HepG2 (cell line): ENCODE measurements around the gene CDK13. TPM values are rescaled to one million over a fixed set of nuclear protein-coding genes. Genes with fewer than 3 reads are reported as not detected.

Experiments used
- ATAC-seq: fragments of 200-7000 bp; cut with Tn5 transposase; 3 replicates; pipeline ENCODE4 v1.9.1; 2020; ENCODE audit warnings: mild to moderate bottlenecking, moderate library complexity
- BruUV-seq: library from RNA; stranded (reverse); fragments of 400-500 nt; replicated peaks from 2 replicates; lab custom pipeline; 2021; lab: Mats Ljungman, UMichigan
- CTCF ChIA-PET: fragments of 300-600 bp; formaldehyde crosslinking; extraction: SDS; loops from one replicate; lab custom pipeline; 2021; ENCODE audit warnings: low total read pairs, inconsistent platforms, low intra/inter-chr PET ratio; lab: Yijun Ruan, JAX
- POLR2A ChIA-PET: fragments of 350-600 bp; sonication (Branson Sonifier 250); formaldehyde crosslinking; loops from one replicate; lab custom pipeline; 2020; ENCODE audit warnings: antibody characterized with exemption, inconsistent platforms; lab: Yijun Ruan, JAX
- DNase-seq: peaks from one replicate; pipeline ENCODE4 v3.0.0-alpha.2; 2015; ENCODE audit warnings: low spot score
- FAIRE-seq: peaks from 3 replicates; lab custom pipeline; 2011; peaks lifted over from hg19 to GRCh38; lab: Jason Lieb, UNC
- H2AFZ ChIP-seq: one replicate; pipeline ENCODE4 v1.6.1; 2011; ENCODE audit warnings: low read length, inconsistent platforms
- H3K27ac ChIP-seq: fragments of 300-600 bp; 3 replicates; pipeline ENCODE4 v1.8.0; 2011; ENCODE audit warnings: mixed run types, mild to moderate bottlenecking, mixed read lengths, low read length, inconsistent platforms; ENCODE audit not compliant: insufficient read depth; ENCODE audit errors: extremely low read length
- H3K27me3 ChIP-seq, 2 experiments: fragments of 200-600 bp in 1 of 2; 2 replicates in 1 of 2; 3 replicates in 1 of 2; pipeline versions ENCODE4 v1.6.0 to v1.8.0; 2011; ENCODE audit warnings: low read length in 2 of 2, mild to moderate bottlenecking in 2 of 2, moderate library complexity in 2 of 2, inconsistent platforms in 1 of 2; ENCODE audit not compliant: insufficient read depth in 2 of 2, control insufficient read depth in 1 of 2
- H3K36me3 ChIP-seq, 2 experiments: fragments of 200-600 bp in 1 of 2; replicated peaks in 1 of 2; 2 replicates in 1 of 2; 3 replicates in 1 of 2; pipeline versions ENCODE4 v1.5.1 to v1.8.0; 2011; ENCODE audit warnings: low read length in 2 of 2, inconsistent platforms in 1 of 2; ENCODE audit not compliant: insufficient read depth in 2 of 2, control insufficient read depth in 1 of 2
- H3K4me1 ChIP-seq: 2 replicates; pipeline ENCODE4 v1.5.1; 2012; ENCODE audit warnings: low read length, inconsistent platforms; ENCODE audit not compliant: insufficient read depth
- H3K4me2 ChIP-seq: 2 replicates; pipeline ENCODE4 v1.6.0; 2011; ENCODE audit warnings: low read depth, low read length, inconsistent platforms
- H3K4me3 ChIP-seq, 3 experiments: fragments of 200-600 bp in 1 of 3; sonication (generic), shearing (Covaris generic) in 1 of 3; replicated peaks in 1 of 3; 2 replicates each; pipeline ENCODE4 v1.5.1; 2011 to 2016; ENCODE audit warnings: low read length in 3 of 3, inconsistent platforms in 2 of 3, low read depth in 2 of 3, mild to moderate bottlenecking in 2 of 3, control low read depth in 1 of 3, mixed read lengths in 1 of 3; ENCODE audit not compliant: insufficient read depth in 1 of 3
- H3K79me2 ChIP-seq: one replicate; pipeline ENCODE4 v1.6.1; 2011; ENCODE audit warnings: low read length, inconsistent platforms; ENCODE audit not compliant: insufficient read depth
- H3K9ac ChIP-seq: 2 replicates; pipeline ENCODE4 v1.6.0; 2011; ENCODE audit warnings: mild to moderate bottlenecking, low read depth, low read length, inconsistent platforms; ENCODE audit not compliant: insufficient read depth
- H3K9me3 ChIP-seq: 2 replicates; pipeline ENCODE4 v1.5.1; 2012; ENCODE audit warnings: mild to moderate bottlenecking, low read length
- H4K20me1 ChIP-seq: 2 replicates; pipeline ENCODE4 v1.6.0; 2011; ENCODE audit warnings: inconsistent platforms, mild to moderate bottlenecking, low read length, moderate library complexity; ENCODE audit not compliant: insufficient read depth
- ATF1 ChIP-seq: IDR thresholded peaks from 2 replicates; pipeline ENCODE4 v1.6.1; 2016; ENCODE audit warnings: mild to moderate bottlenecking, control low read depth
- CEBPB ChIP-seq: IDR thresholded peaks from 2 replicates; pipeline ENCODE4 v1.6.1; 2011; ENCODE audit warnings: low read depth, low read length, improper control_type of control experiment, borderline replicate concordance
- DDIT3 ChIP-seq: sonication (generic); formaldehyde crosslinking; IDR thresholded peaks from 2 replicates; pipeline ENCODE4 v1.4.0; 2020; ENCODE audit warnings: mild to moderate bottlenecking, missing genetic modification reagents
- ETV6 ChIP-seq: sonication (generic); formaldehyde crosslinking; conservative IDR thresholded peaks from 2 replicates; pipeline ENCODE4 v1.4.0; 2020; ENCODE audit warnings: missing genetic modification reagents
- GATAD2A ChIP-seq: IDR thresholded peaks from 2 replicates; pipeline ENCODE4 v1.6.1; 2016
- HOXA5 ChIP-seq: sonication (generic); formaldehyde crosslinking; IDR thresholded peaks from 2 replicates; pipeline ENCODE4 v1.4.0; 2020; ENCODE audit warnings: missing genetic modification reagents
- NFE2L1 ChIP-seq: sonication (generic); formaldehyde crosslinking; IDR thresholded peaks from 2 replicates; pipeline ENCODE4 v1.4.0; 2020; ENCODE audit warnings: missing genetic modification reagents, mild to moderate bottlenecking, borderline replicate concordance
- NFKB2 ChIP-seq: sonication (generic); formaldehyde crosslinking; IDR thresholded peaks from 2 replicates; pipeline ENCODE4 v1.4.0; 2020; ENCODE audit warnings: missing genetic modification reagents, borderline replicate concordance
- NR2F6 ChIP-seq, 2 experiments: IDR thresholded peaks; 2 replicates each; pipeline ENCODE4 v1.6.1; 2016; ENCODE audit warnings: antibody characterized with exemption in 1 of 2, mild to moderate bottlenecking in 1 of 2
- PCBP1 ChIP-seq: fragments of 200-400 bp; formaldehyde crosslinking; IDR thresholded peaks from 2 replicates; pipeline ENCODE4 v1.6.1; 2017; ENCODE audit warnings: mild to moderate bottlenecking, low read depth, low read length, borderline replicate concordance
- ZC3H13 ChIP-seq: sonication (generic); formaldehyde crosslinking; IDR thresholded peaks from 2 replicates; pipeline ENCODE4 v1.8.1; 2023; ENCODE audit warnings: mild to moderate bottlenecking, missing genetic modification reagents, moderate library complexity
- ZC3H4 ChIP-seq: sonication (generic); formaldehyde crosslinking; IDR thresholded peaks from 2 replicates; pipeline ENCODE4 v1.4.0; 2020; ENCODE audit warnings: missing genetic modification reagents, borderline replicate concordance
- ZFAT ChIP-seq: sonication (generic); formaldehyde crosslinking; conservative IDR thresholded peaks from 2 replicates; pipeline ENCODE4 v1.8.1; 2023; ENCODE audit warnings: missing genetic modification reagents, inconsistent platforms
- ZFP41 ChIP-seq: sonication (generic); formaldehyde crosslinking; IDR thresholded peaks from 2 replicates; pipeline ENCODE4 v1.4.0; 2020; ENCODE audit warnings: mild to moderate bottlenecking, missing genetic modification reagents, borderline replicate concordance
- ZNF225 ChIP-seq: sonication (generic); formaldehyde crosslinking; IDR thresholded peaks from 2 replicates; pipeline ENCODE4 v1.4.0; 2020; ENCODE audit warnings: mild to moderate bottlenecking, missing genetic modification reagents
- ZNF33A ChIP-seq: sonication (generic); formaldehyde crosslinking; IDR thresholded peaks from 2 replicates; pipeline ENCODE4 v1.5.1; 2020; ENCODE audit warnings: missing genetic modification reagents, mild to moderate bottlenecking, moderate library complexity, borderline replicate concordance
- ZNF550 ChIP-seq: sonication (generic); formaldehyde crosslinking; IDR thresholded peaks from 2 replicates; pipeline ENCODE4 v1.4.0; 2020; ENCODE audit warnings: mild to moderate bottlenecking, missing genetic modification reagents, borderline replicate concordance
- ZNF615 ChIP-seq: sonication (generic); formaldehyde crosslinking; IDR thresholded peaks from 2 replicates; pipeline ENCODE4 v1.5.0; 2020; ENCODE audit warnings: mild to moderate bottlenecking, missing genetic modification reagents, borderline replicate concordance
- WGBS: methylation state at CpG from one replicate; pipeline ENCODE4 v1.1.6; 2017; ENCODE audit warnings: low lambda C conversion rate; 5-methylcytosine and 5-hydroxymethylcytosine counted together
- in situ Hi-C: cut with HindIII; loops from 2 replicates; pipeline ENCODE4 v1.10.0; 2017; ENCODE audit warnings: low pct_unique_long_range_greater_than_20kb; ENCODE audit not compliant: extremely low pct_ligation_motif_present
- intact Hi-C: fragments of 100-400 bp; cut with micrococcal nuclease; formaldehyde crosslinking; loops from one replicate; pipeline ENCODE4 v1.10.0; 2022; ENCODE audit not compliant: unreplicated experiment
- polyA plus RNA-seq, 8 experiments: library from polyadenylated mRNA; depleted of rRNA in 3 of 8; stranded (reverse) in 7 of 8; unstranded in 1 of 8; fragments of >200 nt; fragmentation: Illumina TruSeq in 4 of 8; extraction: Trizol in 4 of 8; gene quantifications; 2 replicates each; pipeline versions ENCODE4 v1.2.1 to v1.2.3, GENCODE V29; 2011 to 2016; ENCODE audit warnings: low read depth in 4 of 8, missing spikeins in 1 of 8, mixed read lengths in 1 of 8; ENCODE audit not compliant: insufficient read depth in 1 of 8
- total RNA-seq, 5 experiments: library from RNA; depleted of rRNA; stranded (reverse); fragments of >200 nt; fragmentation: Illumina TruSeq; extraction: Trizol; gene quantifications; 2 replicates each; pipeline ENCODE4 v1.2.3, GENCODE V29; 2016; ENCODE audit warnings: low read depth in 1 of 5
- TF ChIP-seq, protein P1 (sequence below): sonication (generic); formaldehyde crosslinking; IDR thresholded peaks from 2 replicates; pipeline ENCODE4 v1.9.0; 2021; ENCODE audit warnings: missing genetic modification reagents, mild to moderate bottlenecking, borderline replicate concordance
- TF ChIP-seq, protein P2 (sequence below): conservative IDR thresholded peaks from 2 replicates; pipeline ENCODE4 v1.6.1; 2018; ENCODE audit warnings: missing genetic modification reagents
- TF ChIP-seq, protein P3 (sequence below): sonication (generic); formaldehyde crosslinking; IDR thresholded peaks from 2 replicates; pipeline ENCODE4 v1.4.0; 2020; ENCODE audit warnings: mild to moderate bottlenecking, low read depth, missing genetic modification reagents

The CDK13 gene
- total and polyA plus RNA-seq, 2 of the 13 experiments (the other 11 are each of a cell fraction or from before 2014, with no cell fraction given): 21.0 to 40.9 TPM

DNA sequence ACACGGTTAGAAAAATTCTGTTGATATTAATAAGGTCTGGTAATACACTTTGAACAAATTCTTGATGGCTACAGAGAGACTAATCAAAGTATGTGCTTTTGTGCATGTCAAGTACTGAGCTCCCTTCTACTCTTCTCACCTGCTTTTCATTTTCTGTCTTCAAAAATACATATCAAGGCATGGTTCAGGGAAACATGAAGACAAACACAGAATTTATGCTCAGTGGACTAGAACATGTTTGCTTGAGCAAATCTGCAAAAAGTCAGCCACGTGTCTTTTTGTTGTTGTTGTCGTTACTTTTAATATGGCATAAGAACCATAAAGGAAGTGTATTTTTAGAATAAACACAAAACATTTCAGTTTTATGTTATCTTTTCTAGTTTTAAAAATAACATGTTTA lies 21.9 kb downstream of the CDK13 start (continued):
- TF ChIP-seq ZC3H4 (CRISPR knock-in tag): no peak
- TF ChIP-seq CEBPB: no peak
- no peak for TF ChIP-seq ZC3H13 (CRISPR knock-in tag)

DNA sequence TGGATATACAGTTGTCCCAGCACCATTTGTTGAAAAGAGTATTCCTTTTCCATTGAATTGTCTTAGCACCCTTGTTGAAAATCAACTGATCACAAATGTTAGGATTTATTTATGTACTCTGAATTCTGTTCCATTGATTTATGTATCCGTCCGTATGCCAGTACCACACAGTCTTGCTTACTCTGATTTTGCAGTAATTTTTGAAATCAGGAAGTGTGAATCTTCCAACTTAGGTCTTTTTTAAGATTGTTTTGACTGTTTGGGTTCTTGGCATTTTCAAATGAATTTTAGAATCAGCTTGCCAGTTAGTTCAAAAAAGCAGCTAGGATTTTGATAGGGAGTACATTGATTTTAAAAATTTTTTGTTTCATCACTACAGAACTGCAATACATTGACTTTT lies 23.7 kb downstream of the CDK13 start:
- Histone ChIP-seq H3K36me3 (no peaks in the 10 kb centered on the region), H3K4me2 (no peak overlapping the region), H3K27ac (no peak overlapping the region), H4K20me1 (peaks cover 3% of the 10 kb centered on the region), H3K79me2 (peaks cover 93% of the 10 kb centered on the region), H3K4me3 (no peak overlapping the region), H3K9ac (no peak overlapping the region), H3K9me3 (no peaks in the 10 kb centered on the region), H2AFZ (no peak overlapping the region), H3K4me1 (no peaks in the 10 kb centered on the region), H3K27me3 (no peaks in the 10 kb centered on the region)
- FAIRE-seq: no peak
- no peak for ATAC-seq
- WGBS: 100% methylated on average over 2 of the region's 2 CpGs
- intact Hi-C loops (no loop called here), in situ Hi-C loops (no loop called here)
- ChIA-PET CTCF (no interaction called here), POLR2A (no interaction called here)
- TF ChIP-seq NFKB2 (no peak), ZNF615 (CRISPR knock-in tag) (no peak), ATF1 (no peak), DDIT3 (no peak), PCBP1 (no peak), ZNF225 (CRISPR knock-in tag) (no peak), NFE2L1 (no peak), ETV6 (CRISPR knock-in tag) (no peak), ZNF550 (CRISPR knock-in tag) (no peak), ZNF33A (CRISPR knock-in tag) (no peak), GATAD2A (CRISPR knock-in tag) (no peak), ZFAT (CRISPR knock-in tag) (no peak), HOXA5 (no peak), ZFP41 (CRISPR knock-in tag) (no peak), NR2F6 (IDR thresholded peaks at IDR 0.05) (no peak), NR2F6 (CRISPR knock-in tag; IDR thresholded peaks at IDR 0.05) (no peak)
- TF ChIP-seq, protein P1, sequence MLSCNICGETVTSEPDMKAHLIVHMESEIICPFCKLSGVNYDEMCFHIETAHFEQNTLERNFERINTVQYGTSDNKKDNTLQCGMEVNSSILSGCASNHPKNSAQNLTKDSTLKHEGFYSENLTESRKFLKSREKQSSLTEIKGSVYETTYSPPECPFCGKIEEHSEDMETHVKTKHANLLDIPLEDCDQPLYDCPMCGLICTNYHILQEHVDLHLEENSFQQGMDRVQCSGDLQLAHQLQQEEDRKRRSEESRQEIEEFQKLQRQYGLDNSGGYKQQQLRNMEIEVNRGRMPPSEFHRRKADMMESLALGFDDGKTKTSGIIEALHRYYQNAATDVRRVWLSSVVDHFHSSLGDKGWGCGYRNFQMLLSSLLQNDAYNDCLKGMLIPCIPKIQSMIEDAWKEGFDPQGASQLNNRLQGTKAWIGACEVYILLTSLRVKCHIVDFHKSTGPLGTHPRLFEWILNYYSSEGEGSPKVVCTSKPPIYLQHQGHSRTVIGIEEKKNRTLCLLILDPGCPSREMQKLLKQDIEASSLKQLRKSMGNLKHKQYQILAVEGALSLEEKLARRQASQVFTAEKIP (CRISPR knock-in tag): no peak
- TF ChIP-seq, protein P2, sequence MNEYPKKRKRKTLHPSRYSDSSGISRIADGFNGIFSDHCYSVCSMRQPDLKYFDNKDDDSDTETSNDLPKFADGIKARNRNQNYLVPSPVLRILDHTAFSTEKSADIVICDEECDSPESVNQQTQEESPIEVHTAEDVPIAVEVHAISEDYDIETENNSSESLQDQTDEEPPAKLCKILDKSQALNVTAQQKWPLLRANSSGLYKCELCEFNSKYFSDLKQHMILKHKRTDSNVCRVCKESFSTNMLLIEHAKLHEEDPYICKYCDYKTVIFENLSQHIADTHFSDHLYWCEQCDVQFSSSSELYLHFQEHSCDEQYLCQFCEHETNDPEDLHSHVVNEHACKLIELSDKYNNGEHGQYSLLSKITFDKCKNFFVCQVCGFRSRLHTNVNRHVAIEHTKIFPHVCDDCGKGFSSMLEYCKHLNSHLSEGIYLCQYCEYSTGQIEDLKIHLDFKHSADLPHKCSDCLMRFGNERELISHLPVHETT (CRISPR knock-in tag): no peak
- TF ChIP-seq, protein P3, sequence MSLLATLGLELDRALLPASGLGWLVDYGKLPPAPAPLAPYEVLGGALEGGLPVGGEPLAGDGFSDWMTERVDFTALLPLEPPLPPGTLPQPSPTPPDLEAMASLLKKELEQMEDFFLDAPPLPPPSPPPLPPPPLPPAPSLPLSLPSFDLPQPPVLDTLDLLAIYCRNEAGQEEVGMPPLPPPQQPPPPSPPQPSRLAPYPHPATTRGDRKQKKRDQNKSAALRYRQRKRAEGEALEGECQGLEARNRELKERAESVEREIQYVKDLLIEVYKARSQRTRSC: no peak
- no peak for DNase-seq
- BruUV-seq: no TSS peak
